ENCODE data around the gene TLE1. TPM values are rescaled to one million over a fixed set of nuclear protein-coding genes. Genes with fewer than 3 reads are reported as not detected.
"Not testable (repeated sequence)": the region's sequence is repeated elsewhere in the genome, so short reads cannot be mapped to it uniquely, and the experiment has no call there.

The TLE1 gene
- total RNA-seq, 1 donor from 2014 or later: 49.4 TPM

DNA sequence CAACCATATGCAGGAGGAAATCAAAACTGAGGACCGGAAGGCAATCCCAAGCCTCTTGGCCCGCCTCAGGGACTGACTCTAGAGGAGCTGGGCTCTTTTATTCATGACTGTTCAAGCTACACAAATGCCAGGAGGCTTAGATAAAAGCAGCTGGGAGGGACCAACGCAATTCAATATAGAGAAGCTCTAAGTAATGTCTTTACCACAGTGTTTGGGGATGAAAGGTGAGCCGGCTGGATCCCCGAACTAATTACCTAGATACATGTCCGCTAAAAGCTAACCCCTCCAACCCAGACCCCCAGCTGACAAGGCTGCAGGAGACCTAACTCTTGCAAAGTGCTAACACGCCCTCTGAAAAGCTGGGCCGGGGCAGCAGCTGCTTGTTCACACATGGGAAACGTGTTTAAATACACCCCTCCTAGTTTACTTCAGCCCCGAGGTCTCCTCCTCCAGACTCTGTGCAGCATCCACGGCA lies 67.5 kb downstream of the TLE1 start:
- no peak for DNase-seq

DNA sequence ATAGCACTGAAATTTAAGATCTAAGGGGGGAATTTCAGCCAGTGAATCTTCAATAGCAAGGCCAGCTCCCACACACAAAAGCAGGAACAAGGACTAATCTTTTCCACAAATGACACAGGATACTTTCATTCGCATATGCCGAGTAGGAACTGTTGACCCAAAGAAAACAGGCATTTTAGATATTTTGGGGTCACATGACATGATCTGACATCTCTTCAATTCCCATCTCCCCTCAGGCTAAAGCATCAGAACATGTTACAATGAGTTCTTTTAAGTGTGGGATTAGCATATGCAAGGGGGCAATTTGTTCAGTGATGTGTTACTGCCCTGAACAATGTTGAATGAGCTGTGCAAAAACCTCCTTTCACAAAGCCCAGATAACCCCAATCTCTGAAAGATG lies 68.2 kb downstream of the TLE1 start:
- DNase-seq: no peak

GRCh38 chr9:81620002-81620390 lies 69.4 kb downstream of the TLE1 start:
- no peak for DNase-seq

GRCh38 chr9:81619353-81620001 lies 69.9 kb downstream of the TLE1 start:
- no peak for DNase-seq

- DNase-seq: no peak
These were observed 70.4 kb downstream of the TLE1 start for GRCh38 chr9:81618923-81619322.

DNA sequence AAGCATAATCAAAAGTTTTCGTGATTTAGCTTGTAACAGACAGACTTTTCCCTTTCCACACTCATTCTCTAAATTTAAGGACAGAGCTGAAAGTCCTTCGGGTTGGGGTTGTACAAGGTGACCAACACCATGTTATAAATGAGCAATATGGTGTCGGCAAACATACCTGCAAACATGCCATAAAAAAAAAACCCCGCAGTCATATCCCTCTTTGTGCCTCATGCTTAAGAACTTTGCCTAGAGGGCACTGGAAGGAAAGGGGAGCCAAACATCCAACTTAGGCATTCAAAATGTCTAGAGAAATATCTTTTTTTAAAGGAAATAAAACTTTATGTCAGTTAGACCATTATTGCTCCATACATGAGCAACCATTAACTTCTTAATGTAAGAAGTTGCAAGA lies 73.2 kb downstream of the TLE1 start:
- DNase-seq: no peak

GRCh38 chr9:81614335-81614734 lies 75.0 kb downstream of the TLE1 start:
- DNase-seq: no peak

DNA sequence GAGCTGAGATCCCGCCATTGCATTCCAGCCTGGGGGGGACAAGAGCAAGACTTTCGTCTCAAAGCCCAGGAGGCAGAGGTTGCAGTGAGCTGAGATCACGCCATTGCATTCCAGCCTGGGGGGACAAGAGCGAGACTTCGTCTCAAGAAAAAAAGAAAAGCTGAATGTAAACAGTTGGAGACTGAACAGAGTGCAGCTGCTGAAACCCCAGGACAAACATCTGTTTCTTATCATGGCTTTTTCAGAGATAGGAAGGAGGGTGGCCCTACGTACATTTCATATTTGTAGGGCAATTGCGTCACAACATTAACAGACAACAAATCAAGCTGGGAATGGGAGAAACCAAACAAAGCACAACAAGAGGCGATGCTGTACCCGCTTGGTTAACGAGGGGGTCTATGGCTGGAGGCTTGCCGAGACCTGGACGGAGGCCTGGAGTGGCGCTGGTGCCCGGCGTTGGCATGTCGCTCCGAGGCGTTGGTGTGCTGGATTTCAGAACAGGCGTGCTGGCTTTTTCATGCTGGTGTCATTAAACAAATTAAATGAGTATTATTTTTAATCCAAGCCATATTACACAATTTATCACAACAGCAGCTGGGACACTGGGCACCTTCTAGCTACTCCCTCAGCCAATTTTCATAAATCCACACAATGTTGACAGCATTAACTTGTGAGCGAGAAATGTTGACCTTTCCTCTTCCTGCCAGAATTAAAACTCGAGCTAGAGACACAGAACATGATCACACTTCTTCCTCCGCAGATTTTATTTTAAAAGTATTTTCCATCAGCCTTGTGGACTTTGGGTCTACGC lies 76.1 kb downstream of the TLE1 start:
- no peak for DNase-seq

- no peak for DNase-seq
These were observed 77.7 kb downstream of the TLE1 start for GRCh38 chr9:81611664-81612063.

DNA sequence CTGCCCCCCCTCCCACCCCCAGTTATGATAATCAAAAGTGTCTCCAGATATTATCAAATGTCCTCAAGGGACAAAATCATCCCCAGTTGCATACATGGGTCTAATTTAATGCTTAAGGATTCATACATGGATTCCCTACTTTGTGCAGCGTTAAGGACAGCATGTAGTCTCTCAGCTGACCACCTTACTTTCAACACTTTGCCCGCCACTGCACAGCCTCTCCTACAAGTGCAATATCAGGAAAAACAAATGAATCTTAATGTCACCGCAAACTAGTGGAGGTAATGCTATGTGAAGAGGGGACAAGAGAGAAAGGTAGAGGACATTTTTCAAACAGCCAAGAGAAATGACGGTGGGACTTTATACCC lies 78.6 kb downstream of the TLE1 start:
- DNase-seq: no peak

- DNase-seq: no peak
These were observed 79.3 kb downstream of the TLE1 start for GRCh38 chr9:81609782-81610739.

DNA sequence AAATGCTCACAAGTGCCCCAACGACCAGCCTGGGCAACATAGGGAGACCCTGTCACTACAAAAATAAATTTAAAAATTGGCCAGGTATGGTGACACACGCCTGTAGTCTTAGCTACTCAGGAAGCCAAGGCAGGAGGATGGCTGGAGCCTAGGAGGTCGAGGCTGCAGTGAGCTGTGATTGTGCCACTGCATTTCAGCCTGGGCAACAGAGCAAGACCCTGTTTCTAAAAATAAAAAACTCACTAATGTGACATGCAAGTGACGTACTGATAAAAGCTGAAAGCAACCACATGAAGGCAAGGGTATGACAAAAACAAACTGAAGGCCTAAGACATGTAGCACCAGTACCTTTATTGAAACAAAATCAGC lies 81.1 kb downstream of the TLE1 start:
- no peak for DNase-seq

GRCh38 chr9:81607593-81608288 lies 81.6 kb downstream of the TLE1 start:
- DNase-seq: no peak

DNA sequence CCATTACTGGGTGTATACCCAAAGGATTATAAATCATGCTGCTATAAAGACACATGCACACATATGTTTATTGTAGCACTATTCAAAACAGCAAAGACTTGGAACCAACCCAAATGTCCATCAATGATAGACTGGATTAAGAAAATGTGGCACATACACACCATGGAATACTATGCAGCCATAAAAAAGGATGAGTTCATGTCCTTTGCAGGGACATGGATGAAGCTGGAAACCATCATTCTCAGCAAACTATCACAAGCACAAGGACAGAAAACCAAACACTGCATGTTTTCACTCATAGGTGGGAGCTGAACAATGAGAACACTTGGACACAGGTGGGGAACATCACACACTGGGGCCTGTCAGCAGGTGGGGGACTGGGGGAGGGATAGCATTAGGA lies 83.1 kb downstream of the TLE1 start:
- not testable (repeated sequence) for DNase-seq

DNA sequence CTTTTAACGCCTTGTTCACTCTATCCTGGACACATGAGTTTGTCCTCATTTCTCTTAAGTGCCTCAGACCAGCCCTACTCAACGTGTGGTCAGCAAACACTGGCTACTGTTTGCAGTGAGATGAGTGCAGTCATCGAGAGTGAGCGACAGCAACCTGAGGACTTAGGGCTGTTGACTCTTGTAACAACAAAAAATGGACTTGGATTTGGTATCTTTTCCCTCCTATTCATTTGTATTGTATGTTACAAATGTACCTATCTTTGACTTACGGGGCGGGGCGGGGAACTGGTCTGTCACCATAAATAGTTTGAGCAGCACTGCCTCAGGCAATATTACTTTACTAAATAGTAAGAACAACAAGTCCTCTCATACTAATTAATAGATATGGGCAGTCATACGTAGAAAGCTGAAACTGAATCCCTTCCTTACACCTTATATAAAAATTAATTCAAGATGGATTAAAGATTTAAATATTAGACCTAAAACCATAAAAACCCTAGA lies 84.1 kb downstream of the TLE1 start:
- no peak for DNase-seq

DNA sequence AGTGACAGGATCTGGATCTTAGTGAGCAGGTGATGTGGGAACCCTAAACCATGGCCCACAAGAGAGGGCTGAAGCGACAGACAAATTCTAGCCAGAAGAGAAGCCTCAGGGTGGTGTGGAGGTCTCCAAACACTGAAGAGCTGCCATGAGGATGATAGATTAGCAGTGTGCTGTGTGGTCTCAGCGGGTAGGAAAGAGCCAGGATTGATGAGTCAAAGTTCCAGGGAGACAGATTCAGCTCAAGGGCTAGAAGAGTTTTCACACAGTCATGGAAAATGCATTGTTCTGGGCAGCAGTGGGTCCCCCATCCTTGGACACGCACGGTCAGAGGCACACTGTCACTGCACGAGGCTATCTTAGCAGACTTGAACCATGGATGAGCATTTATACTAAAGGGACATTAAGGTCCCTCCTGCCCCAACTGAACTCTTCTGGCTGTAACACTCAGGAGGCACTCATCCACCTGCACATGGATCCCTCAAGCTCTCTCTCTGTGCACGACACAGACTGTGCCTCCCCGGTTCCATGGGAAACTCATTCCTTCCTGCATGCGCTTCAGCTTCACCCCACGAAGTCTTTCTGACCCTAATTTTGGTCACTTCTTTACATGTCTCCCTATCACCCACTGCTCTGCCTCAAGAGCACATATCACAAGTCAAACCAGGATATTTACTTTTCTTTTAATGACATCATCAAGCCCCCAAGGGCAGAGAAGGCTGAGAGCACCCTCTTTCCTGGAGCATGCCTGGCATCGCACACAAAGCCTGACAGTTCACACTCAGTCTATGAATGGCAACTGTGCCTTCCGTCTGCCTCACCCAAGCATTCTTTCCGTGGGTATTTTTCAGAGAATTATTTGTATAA lies 84.8 kb downstream of the TLE1 start:
- DNase-seq: no peak

GRCh38 chr9:81602887-81603680 lies 86.3 kb downstream of the TLE1 start:
- no peak for DNase-seq

- no peak for DNase-seq
These were observed 87.4 kb downstream of the TLE1 start for GRCh38 chr9:81601639-81602623.

DNA sequence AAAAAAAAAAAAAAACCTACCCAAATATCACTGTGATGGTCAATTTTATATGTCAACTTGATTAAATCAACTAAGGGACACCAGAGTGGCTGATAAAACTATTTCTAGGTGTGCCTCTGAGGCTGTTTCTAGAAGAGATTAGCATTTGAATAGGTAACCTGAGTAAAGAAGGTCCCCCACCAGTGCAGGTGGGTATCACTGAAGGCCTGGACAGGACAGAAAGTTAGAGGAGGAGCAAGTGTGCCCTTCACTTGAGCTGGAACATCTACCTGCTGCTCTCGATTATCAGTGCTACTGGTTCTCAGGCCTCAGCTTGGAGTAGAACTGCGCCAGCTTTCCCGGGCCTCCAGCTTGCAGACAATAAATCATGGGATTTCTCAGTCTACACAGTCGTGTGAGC lies 88.7 kb downstream of the TLE1 start:
- no peak for DNase-seq
